K562 (cell line): ENCODE measurements around the gene EEFSEC. TPM values are rescaled to one million over a fixed set of nuclear protein-coding genes. Genes with fewer than 3 reads are reported as not detected.

Experiments
- ATAC-seq: fragments of 200-7000 bp; cut with Tn5 transposase; 3 replicates; pipeline ENCODE4 v1.9.1; 2020; ENCODE audit warnings: moderate library complexity
- BruUV-seq: library from RNA; stranded (reverse); fragments of 400-500 nt; replicated peaks from 2 replicates; lab custom pipeline; 2021; lab: Mats Ljungman, UMichigan
- CTCF ChIA-PET: fragments of 300-600 bp; formaldehyde crosslinking; extraction: SDS; loops from one replicate; lab custom pipeline; 2021; ENCODE audit warnings: low intra/inter-chr PET ratio; lab: Yijun Ruan, JAX
- POLR2A ChIA-PET: fragments of 300-600, 350-650 bp; sonication (Branson Sonifier 250); formaldehyde crosslinking; extraction: SDS; loops from one replicate; lab custom pipeline; 2021; ENCODE audit warnings: antibody characterized with exemption, inconsistent platforms; lab: Yijun Ruan, JAX
- DNase-seq, 4 experiments: peaks; one replicate each; pipeline versions ENCODE4 v3.0.0 to v3.0.0-alpha.2; 2011 to 2018; ENCODE audit warnings: low spot score in 3 of 4, mixed read lengths in 3 of 4; ENCODE audit errors: extremely low read depth in 1 of 4
- FAIRE-seq: peaks from 2 replicates; lab custom pipeline; 2011; peaks lifted over from hg19 to GRCh38; lab: Jason Lieb, UNC
- H2AFZ ChIP-seq: 2 replicates; pipeline ENCODE4 v1.6.0; 2011; ENCODE audit warnings: low read depth, low read length, control low read depth, inconsistent platforms
- H3K27ac ChIP-seq: fragments of 200-600 bp; 3 replicates; pipeline ENCODE4 v1.8.0; 2011; ENCODE audit warnings: low read depth, mild to moderate bottlenecking, control low read depth, inconsistent platforms, low read length, moderate library complexity, mixed read lengths; ENCODE audit errors: extremely low read depth
- H3K27me3 ChIP-seq, 2 experiments: fragments of 300-600 bp in 1 of 2; 2 replicates in 1 of 2; 3 replicates in 1 of 2; pipeline versions ENCODE4 v1.6.0 to v1.8.0; 2011; ENCODE audit warnings: inconsistent platforms in 2 of 2, low read length in 2 of 2, mild to moderate bottlenecking in 1 of 2, mixed read lengths in 1 of 2, moderate library complexity in 1 of 2; ENCODE audit not compliant: control insufficient read depth in 2 of 2, insufficient read depth in 2 of 2
- H3K36me3 ChIP-seq: fragments of 300-600 bp; 3 replicates; pipeline ENCODE4 v1.8.0; 2011; ENCODE audit warnings: mild to moderate bottlenecking, low read length, inconsistent platforms; ENCODE audit not compliant: control insufficient read depth, insufficient read depth
- H3K4me1 ChIP-seq, 2 experiments: fragments of 200-600 bp in 1 of 2; replicated peaks in 1 of 2; 2 replicates in 1 of 2; 3 replicates in 1 of 2; pipeline versions ENCODE4 v1.5.1 to v1.8.0; 2011; ENCODE audit warnings: inconsistent platforms in 2 of 2, low read length in 2 of 2, mild to moderate bottlenecking in 1 of 2, mixed read lengths in 1 of 2, moderate library complexity in 1 of 2; ENCODE audit not compliant: control insufficient read depth in 2 of 2, insufficient read depth in 2 of 2
- H3K4me2 ChIP-seq: 2 replicates; pipeline ENCODE4 v1.6.1; 2011; ENCODE audit warnings: low read length, control low read depth, inconsistent platforms, mixed read lengths; ENCODE audit not compliant: insufficient read depth
- H3K4me3 ChIP-seq: fragments of 200-600 bp; sonication (generic), shearing (Covaris generic); 2 replicates; pipeline ENCODE4 v1.5.1; 2016; ENCODE audit warnings: control low read depth, inconsistent platforms
- H3K79me2 ChIP-seq: fragments of 200-600 bp; 3 replicates; pipeline ENCODE4 v1.8.0; 2011; ENCODE audit warnings: low read length, inconsistent platforms; ENCODE audit not compliant: control insufficient read depth, insufficient read depth
- H3K9ac ChIP-seq, 2 experiments: 2 replicates each; pipeline versions ENCODE4 v1.6.0 to v1.6.1; 2011; ENCODE audit warnings: low read depth in 2 of 2, low read length in 2 of 2, control low read depth in 1 of 2, inconsistent platforms in 1 of 2, mild to moderate bottlenecking in 1 of 2, mixed read lengths in 1 of 2; ENCODE audit not compliant: insufficient read depth in 1 of 2
- H3K9me1 ChIP-seq: one replicate; pipeline ENCODE4 v1.6.0; 2011; ENCODE audit warnings: inconsistent platforms, mild to moderate bottlenecking, low read length, moderate library complexity; ENCODE audit not compliant: control insufficient read depth, insufficient read depth
- H3K9me3 ChIP-seq: replicated peaks from 2 replicates; pipeline ENCODE4 v1.5.1; 2011; ENCODE audit warnings: low read depth, low read length, inconsistent platforms; ENCODE audit not compliant: control insufficient read depth, insufficient read depth
- H4K20me1 ChIP-seq: replicated peaks from 2 replicates; pipeline ENCODE4 v1.6.1; 2011; ENCODE audit warnings: low read length, inconsistent platforms, mixed read lengths; ENCODE audit not compliant: control insufficient read depth, insufficient read depth
- ARID3B ChIP-seq: fragments of 250-450 bp; sonication (Bioruptor Pico); IDR thresholded peaks from 2 replicates; pipeline ENCODE4 v1.4.0; 2020; ENCODE audit warnings: borderline replicate concordance
- NFIC ChIP-seq: fragments of 450-650 bp; IDR thresholded peaks from 2 replicates; pipeline ENCODE4 v1.6.1; 2017; ENCODE audit warnings: mild to moderate bottlenecking, inconsistent platforms
- PTRF ChIP-seq: fragments of 450-650 bp; IDR thresholded peaks from 2 replicates; pipeline ENCODE4 v1.6.1; 2016; ENCODE audit warnings: mild to moderate bottlenecking, missing genetic modification characterization, missing compliant biosample characterization
- SMARCA4 ChIP-seq: fragments of 450-650 bp; IDR thresholded peaks from 2 replicates; pipeline ENCODE4 v1.6.1; 2016
- TARDBP ChIP-seq: fragments of 450-650 bp; IDR thresholded peaks from 2 replicates; pipeline ENCODE4 v1.6.1; 2016
- ZBTB11 ChIP-seq, 3 experiments: fragments of 200-800 bp in 1 of 3; fragments of 250-450 bp in 1 of 3; fragments of 450-650 bp in 1 of 3; sonication (Bioruptor Pico) in 1 of 3; sonication (Bioruptor generic) in 1 of 3; formaldehyde crosslinking in 1 of 3; IDR thresholded peaks; 2 replicates each; pipeline versions ENCODE4 v1.6.1 to v1.8.0; 2016 to 2022; ENCODE audit warnings: mild to moderate bottlenecking in 2 of 3, missing genetic modification characterization in 2 of 3, missing compliant biosample characterization in 1 of 3, moderate library complexity in 1 of 3
- WGBS: fragments of 100-300 bp; shearing (Covaris generic); methylation state at CpG from one replicate; pipeline ENCODE4 v1.1.6; 2016; ENCODE audit warnings: low coverage, mixed read lengths; ENCODE audit not compliant: insufficient coverage; ENCODE audit errors: missing lambda C conversion rate; 5-methylcytosine and 5-hydroxymethylcytosine counted together
- in situ Hi-C: fragments of 300-500 bp; cut with MboI; formaldehyde crosslinking; loops from 4 replicates; pipeline ENCODE4 v1.15.0; 2018; ENCODE audit warnings: inconsistent platforms, mixed read lengths
- intact Hi-C: fragments of 100-400 bp; cut with micrococcal nuclease; formaldehyde crosslinking; loops from 2 replicates; pipeline ENCODE4 v1.14.2; 2022
- polyA plus RNA-seq, 8 experiments: library from polyadenylated mRNA; depleted of rRNA in 4 of 8; stranded (reverse) in 5 of 8; unstranded in 3 of 8; fragments of >200 nt; fragmentation: Nextera tagmentation in 2 of 8; fragmentation: Illumina TruSeq in 1 of 8; extraction: Ambion mirVana in 2 of 8; extraction: Trizol in 1 of 8; gene quantifications; 2 replicates each; pipeline versions ENCODE4 v1.2.1 to v1.2.3, GENCODE V29; 2011 to 2014; ENCODE audit warnings: inconsistent platforms in 1 of 8, missing spikeins in 1 of 8
- total RNA-seq, 7 experiments: library from RNA; depleted of rRNA in 6 of 7; stranded (reverse); fragments of >200 nt in 6 of 7; fragmentation: Illumina TruSeq in 2 of 7; extraction: Trizol in 2 of 7; gene quantifications; 2 replicates each; pipeline versions ENCODE4 v1.2.1 to v1.2.3, GENCODE V29; 2011 to 2021; ENCODE audit warnings: low replicate concordance in 1 of 7

The EEFSEC gene
- total and polyA plus RNA-seq, 9 of the 15 experiments (the other 6 are each of a cell fraction or from before 2014, with no cell fraction given), result 0.35 to 11.8 (median 7.7) TPM

DNA sequence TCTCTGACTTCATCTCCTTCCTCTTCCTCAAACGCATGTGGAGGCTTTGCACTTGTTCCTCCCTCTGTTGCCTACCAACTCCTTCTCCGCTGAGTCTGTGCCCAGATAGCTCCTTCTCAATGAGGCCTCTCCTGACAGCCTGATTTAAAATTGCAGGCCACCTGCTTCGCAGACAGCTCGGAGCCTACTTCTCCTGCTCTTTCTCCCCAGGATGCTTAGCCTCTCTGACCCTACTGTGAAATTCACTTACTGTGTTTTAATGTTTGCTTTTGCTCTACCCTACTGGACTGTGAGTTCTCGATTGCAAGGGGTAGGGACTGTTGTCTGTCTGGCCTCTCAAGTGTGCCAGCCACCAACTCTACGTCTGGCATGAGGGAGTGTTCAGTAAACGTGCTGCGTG, 83.4 kb downstream of the EEFSEC start:
- ATAC-seq (no peak), DNase-seq (no peak), FAIRE-seq (no peak)
- intact Hi-C loops, result no loop called here
- ChIA-PET POLR2A (interaction anchor here (0.5 to 1.5 kb wide), 2 partner anchors 18 to 142 kb away, joined by 3 to 4 read pairs; no protein-coding TSS in a partner anchor), CTCF (no interaction called here)
- no peak overlapping the region for H3K4me3 ChIP-seq
- H3K4me1 ChIP-seq, result no peaks in the 10 kb centered on the region
- BruUV-seq, result no TSS peak
- H3K9me3 ChIP-seq, result no peaks in the 10 kb centered on the region
- in situ Hi-C loops, result no loop called here
- no peak overlapping the region for H2AFZ ChIP-seq
- H3K4me2 ChIP-seq, result no peak overlapping the region
- H3K27me3 ChIP-seq, result no peaks in the 10 kb centered on the region
- H3K9me1 ChIP-seq, result no peaks in the 10 kb centered on the region
- WGBS, result 83% methylated on average over 5 of the region's 8 CpGs
- no peaks in the 10 kb centered on the region for H3K79me2 ChIP-seq
- H3K27ac ChIP-seq, result no peak overlapping the region
- no peaks in the 10 kb centered on the region for H4K20me1 ChIP-seq
- no peaks in the 10 kb centered on the region for H3K36me3 ChIP-seq
- no peak overlapping the region for H3K9ac ChIP-seq
- TF ChIP-seq TARDBP, result no peak
- no peak for TF ChIP-seq SMARCA4

DNA sequence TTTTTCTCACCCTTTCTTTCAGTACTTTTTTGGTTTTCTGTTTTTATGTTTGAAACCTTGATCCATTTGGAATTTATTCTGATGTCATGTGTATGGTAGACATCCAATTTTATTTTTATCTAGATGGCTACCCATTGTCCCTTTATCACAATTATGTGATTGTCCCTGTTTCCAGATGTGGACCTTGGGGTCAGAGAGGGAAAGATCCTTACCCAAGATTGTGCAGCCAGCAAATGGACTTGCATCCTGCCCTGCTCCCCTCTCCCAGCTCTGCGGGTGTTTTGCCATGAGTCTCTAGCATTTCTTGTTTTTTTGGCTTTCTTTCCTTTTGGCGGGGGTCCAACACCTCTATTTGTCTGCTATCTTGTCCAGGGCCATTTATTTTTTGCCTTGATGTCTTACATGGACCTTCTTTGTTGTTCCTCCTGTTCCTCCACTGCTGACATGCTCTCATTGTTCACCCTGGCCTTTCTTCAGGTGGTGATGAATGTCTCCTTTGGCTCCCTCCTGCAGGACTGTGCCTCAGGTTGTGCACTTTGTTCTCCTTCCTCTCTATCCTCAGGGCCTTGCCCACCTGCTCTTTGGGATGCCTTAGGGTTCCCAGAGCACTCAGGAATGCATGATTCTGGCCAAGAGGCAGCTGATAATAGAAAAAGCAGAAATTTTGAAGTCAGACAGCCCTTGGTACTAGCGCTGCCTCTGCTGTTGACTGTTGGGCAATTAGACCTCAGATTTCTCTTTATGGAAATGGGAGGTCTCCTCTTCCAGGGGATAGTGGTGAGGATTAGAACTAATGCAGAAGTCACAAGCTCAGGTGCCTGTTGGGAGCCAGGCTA, 84.3 kb downstream of the EEFSEC start:
- DNase-seq (no peak), FAIRE-seq (no peak)
- H3K79me2 ChIP-seq, result no peaks in the 10 kb centered on the region
- H3K9me3 ChIP-seq, result no peaks in the 10 kb centered on the region
- H3K4me1 ChIP-seq, result no peaks in the 10 kb centered on the region
- H3K4me3 ChIP-seq, result no peak overlapping the region
- in situ Hi-C loops, result no loop called here
- no peak overlapping the region for H3K27ac ChIP-seq
- no peaks in the 10 kb centered on the region for H3K36me3 ChIP-seq
- POLR2A ChIA-PET, result interaction anchor here (1.5 kb wide), 1 partner anchor 19 kb away, joined by 4 read pairs; no protein-coding TSS in a partner anchor
- TF ChIP-seq PTRF (tag) (no peak), ZBTB11 (CRISPR knock-in tag; IDR thresholded peaks at IDR 0.05) (no peak), NFIC (peak; percentile 52), ARID3B (CRISPR knock-in tag) (no peak)
- TF ChIP-seq, all 486 proteins: peak for 1
- WGBS, result 61% methylated on average over 2 of the region's 3 CpGs
- intact Hi-C loops, result no loop called here
- CTCF ChIA-PET, result no interaction called here
- Histone ChIP-seq H2AFZ (no peak overlapping the region), H3K9ac (no peak overlapping the region), H3K4me2 (no peak overlapping the region), H3K27me3 (no peaks in the 10 kb centered on the region), H3K9me1 (no peaks in the 10 kb centered on the region), H4K20me1 (no peaks in the 10 kb centered on the region)
- no peak for ATAC-seq
- BruUV-seq, result no TSS peak
